GM12864 (cell line): ENCODE data around the gene SENP3.

Experiments used
- DNase-seq: peaks from one replicate; pipeline ENCODE4 v3.0.0-alpha.2; 2011; ENCODE audit warnings: low read depth
- H3K4me3 ChIP-seq: 2 replicates; pipeline ENCODE4 v1.5.1; 2011; ENCODE audit warnings: mild to moderate bottlenecking, low read depth, low read length, control low read depth
- TF ChIP-seq, protein P1 (sequence below): IDR thresholded peaks from 2 replicates; pipeline ENCODE4 v1.5.1; 2011; ENCODE audit warnings: low read depth, mild to moderate bottlenecking, moderate library complexity, low read length, control low read depth, inconsistent platforms; ENCODE audit errors: missing control alignments

SENP3 gene

GRCh38 chr17:7577327-7578199 lies 15.8 kb downstream of the SENP3 start:
- no peak overlapping the region for H3K4me3 ChIP-seq
- TF ChIP-seq, protein P1, sequence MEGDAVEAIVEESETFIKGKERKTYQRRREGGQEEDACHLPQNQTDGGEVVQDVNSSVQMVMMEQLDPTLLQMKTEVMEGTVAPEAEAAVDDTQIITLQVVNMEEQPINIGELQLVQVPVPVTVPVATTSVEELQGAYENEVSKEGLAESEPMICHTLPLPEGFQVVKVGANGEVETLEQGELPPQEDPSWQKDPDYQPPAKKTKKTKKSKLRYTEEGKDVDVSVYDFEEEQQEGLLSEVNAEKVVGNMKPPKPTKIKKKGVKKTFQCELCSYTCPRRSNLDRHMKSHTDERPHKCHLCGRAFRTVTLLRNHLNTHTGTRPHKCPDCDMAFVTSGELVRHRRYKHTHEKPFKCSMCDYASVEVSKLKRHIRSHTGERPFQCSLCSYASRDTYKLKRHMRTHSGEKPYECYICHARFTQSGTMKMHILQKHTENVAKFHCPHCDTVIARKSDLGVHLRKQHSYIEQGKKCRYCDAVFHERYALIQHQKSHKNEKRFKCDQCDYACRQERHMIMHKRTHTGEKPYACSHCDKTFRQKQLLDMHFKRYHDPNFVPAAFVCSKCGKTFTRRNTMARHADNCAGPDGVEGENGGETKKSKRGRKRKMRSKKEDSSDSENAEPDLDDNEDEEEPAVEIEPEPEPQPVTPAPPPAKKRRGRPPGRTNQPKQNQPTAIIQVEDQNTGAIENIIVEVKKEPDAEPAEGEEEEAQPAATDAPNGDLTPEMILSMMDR, result no peak
- DNase-seq, result no peak

DNA sequence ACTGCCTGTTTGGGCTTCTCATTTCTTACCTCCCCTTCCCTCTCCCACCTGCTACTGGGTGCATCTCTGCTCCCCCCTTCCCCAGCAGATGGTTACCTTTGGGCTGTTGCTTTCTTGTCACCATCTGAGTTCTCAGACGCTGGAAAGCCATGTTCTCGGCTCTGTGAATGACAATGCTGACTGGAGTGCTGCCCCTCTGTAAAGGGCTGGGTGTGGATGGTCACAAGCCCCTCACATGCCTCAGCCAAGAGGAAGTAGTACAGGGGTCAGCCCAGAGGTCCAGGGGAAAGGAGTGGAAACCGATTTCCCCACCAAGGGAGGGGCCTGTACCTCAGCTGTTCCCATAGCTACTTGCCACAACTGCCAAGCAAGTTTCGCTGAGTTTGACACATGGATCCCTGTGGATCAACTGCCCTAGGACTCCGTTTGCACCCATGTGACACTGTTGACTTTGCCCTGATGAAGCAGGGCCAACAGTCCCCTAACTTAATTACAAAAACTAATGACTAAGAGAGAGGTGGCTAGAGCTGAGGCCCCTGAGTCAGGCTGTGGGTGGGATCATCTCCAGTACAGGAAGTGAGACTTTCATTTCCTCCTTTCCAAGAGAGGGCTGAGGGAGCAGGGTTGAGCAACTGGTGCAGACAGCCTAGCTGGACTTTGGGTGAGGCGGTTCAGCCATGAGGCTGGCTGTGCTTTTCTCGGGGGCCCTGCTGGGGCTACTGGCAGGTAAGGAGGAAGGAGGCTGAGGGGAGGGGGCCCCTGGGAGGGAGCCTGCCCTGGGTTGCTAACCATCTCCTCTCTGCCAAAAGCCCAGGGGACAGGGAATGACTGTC lies 17.5 kb downstream of the SENP3 start, which contains the start of gene CD68:
CD68 (plus strand) TSS at position 638 of the 833 bp plus-strand sequence; CDS start at position 678, 40 bp downstream.
- DNase-seq, result peak; percentile 78
- TF ChIP-seq, protein P1, result no peak
- peak within 1 kb of the TSS; percentile 5; the same call in 1 of the 2 replicates for H3K4me3 ChIP-seq

- peak overlapping the region; percentile 5; the same call in 1 of the 2 replicates for H3K4me3 ChIP-seq
- TF ChIP-seq, protein P1, result no peak
- no peak for DNase-seq
Measured at GRCh38 chr17:7579834-7580603, 18.3 kb downstream of the SENP3 start.

- TF ChIP-seq, protein P1, result no peak
- no peak overlapping the region for H3K4me3 ChIP-seq
- DNase-seq, result no peak
Measured at GRCh38 chr17:7580604-7581575, 19.2 kb downstream of the SENP3 start.

- peak overlapping the region; percentile 75 for H3K4me3 ChIP-seq
- no peak for DNase-seq
- TF ChIP-seq, protein P1, result no peak
Measured at GRCh38 chr17:7582396-7583252, 20.9 kb downstream of the SENP3 start.
